Measurements from ENCODE around the gene NFATC2. TPM values are rescaled to one million over a fixed set of nuclear protein-coding genes. Genes with fewer than 3 reads are reported as not detected.

Gene NFATC2
- total and polyA plus RNA-seq, 9 donors = 2.2 to 9.4 (median 5.1) TPM

- H3K27me3 ChIP-seq = no peaks in the 10 kb centered on the region
- intact Hi-C loops (cut with DNase I) = no loop called here
- WGBS, 3 donors = 86 to 92% (median 86%) methylated on average over 4 of the region's 4 CpGs
- TF ChIP-seq EP300 (IDR thresholded peaks at IDR 0.05) (no peak), CTCF (IDR thresholded peaks at IDR 0.05) (no peak), POLR2A (IDR thresholded peaks at IDR 0.05) (no peak)
- H3K4me1 ChIP-seq (ENCODE audit: insufficient read depth) = no peaks in the 10 kb centered on the region
- no peak overlapping the region for H3K4me3 ChIP-seq
- DNase-seq = no peak
- no peak overlapping the region for H3K27ac ChIP-seq
- H3K9me3 ChIP-seq = no peaks in the 10 kb centered on the region
- no peaks in the 10 kb centered on the region for H3K36me3 ChIP-seq
Observed at GRCh38 chr20:51419646-51420045, 122.9 kb downstream of the NFATC2 start.

GRCh38 chr20:51419231-51419630 lies 123.3 kb downstream of the NFATC2 start:
- no peak for TF ChIP-seq POLR2A (IDR thresholded peaks at IDR 0.05)
- TF ChIP-seq CTCF (IDR thresholded peaks at IDR 0.05) = no peak
- intact Hi-C loops (cut with DNase I) = no loop called here
- Histone ChIP-seq H3K4me1 (ENCODE audit: insufficient read depth) (no peaks in the 10 kb centered on the region), H3K9me3 (no peaks in the 10 kb centered on the region), H3K4me3 (no peak overlapping the region), H3K27ac (no peak overlapping the region), H3K27me3 (no peaks in the 10 kb centered on the region), H3K36me3 (no peaks in the 10 kb centered on the region)
- WGBS, 3 donors = 97 to 100% (median 100%) methylated on average over 2 of the region's 2 CpGs
- no peak for DNase-seq

GRCh38 chr20:51418137-51418529 lies 124.4 kb downstream of the NFATC2 start:
- peaks cover under 1% of the 10 kb centered on the region for H3K4me1 ChIP-seq (ENCODE audit: insufficient read depth)
- no peaks in the 10 kb centered on the region for H3K9me3 ChIP-seq
- intact Hi-C loops (cut with DNase I) = no loop called here
- H3K4me3 ChIP-seq = no peak overlapping the region
- no peaks in the 10 kb centered on the region for H3K27me3 ChIP-seq
- 94 to 98% (median 96%) methylated on average over 4 of the region's 4 CpGs for WGBS, 3 donors
- no peaks in the 10 kb centered on the region for H3K36me3 ChIP-seq
- no peak for DNase-seq
- H3K27ac ChIP-seq = no peak overlapping the region
- TF ChIP-seq EP300 (IDR thresholded peaks at IDR 0.05) = no peak
- TF ChIP-seq POLR2A (IDR thresholded peaks at IDR 0.05) = no peak
- TF ChIP-seq CTCF (IDR thresholded peaks at IDR 0.05) = no peak

- TF ChIP-seq POLR2A (IDR thresholded peaks at IDR 0.05) = no peak
- TF ChIP-seq EP300 (IDR thresholded peaks at IDR 0.05) = no peak
- no peak for TF ChIP-seq CTCF (IDR thresholded peaks at IDR 0.05)
- H3K27ac ChIP-seq = no peak overlapping the region
- H3K36me3 ChIP-seq = no peaks in the 10 kb centered on the region
- no peaks in the 10 kb centered on the region for H3K9me3 ChIP-seq
- H3K27me3 ChIP-seq = no peaks in the 10 kb centered on the region
- WGBS, 3 donors = 87 to 89% (median 89%) methylated on average over 21 of the region's 21 CpGs
- H3K4me1 ChIP-seq (ENCODE audit: insufficient read depth) = peaks cover 6% of the 10 kb centered on the region
- no peak for DNase-seq
- intact Hi-C loops (cut with DNase I) = no loop called here
- no peak overlapping the region for H3K4me3 ChIP-seq
Observed at GRCh38 chr20:51417250-51418136, 125.0 kb downstream of the NFATC2 start.
